H1 (cell line): Measurements from ENCODE around the gene HES7. TPM values are rescaled to one million over a fixed set of nuclear protein-coding genes. Genes with fewer than 3 reads are reported as not detected.
A peak's percentile ranks its signal among the peaks of the same experiment; 100 is the strongest.

Experiments used
- CBX8 ChIP-seq: fragments of 300-800, 300-1000 bp; sonication (generic); IDR thresholded peaks from 2 replicates; pipeline ENCODE4 v1.7.1; 2016; ENCODE audit warnings: low read depth, low read length, borderline replicate concordance
- CHD2 ChIP-seq: IDR thresholded peaks from 2 replicates; pipeline ENCODE4 v1.6.1; 2012; ENCODE audit warnings: low read length, improper control_type of control experiment
- EP300 ChIP-seq, 2 experiments: IDR thresholded peaks; 1 replicate in 1 of 2; 2 replicates in 1 of 2; pipeline ENCODE4 v1.6.1; 2011 to 2012; ENCODE audit warnings: low read depth in 2 of 2, low read length in 2 of 2, mild to moderate bottlenecking in 2 of 2, borderline replicate concordance in 1 of 2, inconsistent platforms in 1 of 2, moderate library complexity in 1 of 2
- GABPA ChIP-seq: IDR thresholded peaks from 2 replicates; pipeline ENCODE4 v1.6.1; 2011; ENCODE audit warnings: mild to moderate bottlenecking, low read length, moderate library complexity, borderline replicate concordance; ENCODE audit not compliant: insufficient read depth
- JUND ChIP-seq: IDR thresholded peaks from 2 replicates; pipeline ENCODE4 v1.6.1; 2011; ENCODE audit warnings: mild to moderate bottlenecking, improper control_type of control experiment, low read length
- KDM1A ChIP-seq: fragments of 200-600, 300-600 bp; sonication (generic); IDR thresholded peaks from 2 replicates; pipeline ENCODE4 v1.7.1; 2016; ENCODE audit warnings: mild to moderate bottlenecking, low read length, borderline replicate concordance
- NANOG ChIP-seq: IDR thresholded peaks from 2 replicates; pipeline ENCODE4 v1.6.1; 2011; ENCODE audit warnings: low read length, low read depth, mild to moderate bottlenecking, inconsistent platforms; ENCODE audit not compliant: insufficient read depth, poor library complexity, severe bottlenecking
- YY1 ChIP-seq: IDR thresholded peaks from 2 replicates; pipeline ENCODE4 v1.6.1; 2011; ENCODE audit warnings: low read depth, mild to moderate bottlenecking, low read length
- polyA plus RNA-seq, 7 experiments: library from polyadenylated mRNA; depleted of rRNA in 3 of 7; stranded (reverse) in 5 of 7; unstranded in 2 of 7; fragments of >200 nt in 5 of 7; fragments of 200-250 nt in 2 of 7; gene quantifications; 1 replicate in 5 of 7; 2 replicates in 1 of 7; 4 replicates in 1 of 7; pipeline versions ENCODE4 v1.2.1 to v1.2.3, GENCODE V29; 2011 to 2013; ENCODE audit warnings: missing spikeins in 2 of 7, mixed read lengths in 2 of 7
- total RNA-seq: library from RNA; stranded (reverse); fragmentation: NEBNext Ultra II Directional; extraction: Animal tissue kit (Norgen Biotek cat#: 25700); gene quantifications from 2 replicates; pipeline ENCODE4 v1.2.1, GENCODE V29; 2021

HES7 gene
- total and polyA plus RNA-seq, 2 of the 8 experiments (the other 6 are each of a cell fraction or from before 2014, with no cell fraction given): 0.20 to 0.32 TPM

DNA sequence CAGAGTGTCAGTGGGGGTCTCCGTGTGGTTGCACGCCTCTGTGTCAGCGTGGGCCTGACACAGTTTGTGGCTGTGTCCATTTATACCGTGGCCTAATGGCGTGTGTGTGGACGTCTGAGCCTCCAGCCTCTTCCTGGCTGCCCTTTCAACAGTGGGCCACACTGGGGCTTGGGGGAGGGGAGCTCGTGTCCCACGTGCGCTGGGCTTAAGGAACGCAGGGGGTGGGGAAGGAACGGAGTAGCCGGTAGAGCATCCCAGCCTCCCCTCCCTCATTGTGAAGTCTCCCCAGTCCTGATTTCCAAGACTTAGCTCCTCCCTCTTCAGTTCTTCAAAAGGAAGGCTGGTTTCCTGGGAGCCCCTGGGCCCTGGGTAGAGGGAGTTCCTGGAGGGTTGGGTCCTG, 9.5 kb upstream of the HES7 start (continued):
- no peak for TF ChIP-seq EP300 (IDR thresholded peaks at IDR 0.05; ENCODE audit: borderline replicate concordance in 1 of 2, low read depth in 2 of 2, low read length in 2 of 2)
- TF ChIP-seq YY1: no peak
- no peak for TF ChIP-seq GABPA
- peak; percentile 87 for TF ChIP-seq KDM1A
- TF ChIP-seq CHD2: no peak
- no peak for TF ChIP-seq CBX8
- no peak for TF ChIP-seq NANOG
- no peak for TF ChIP-seq JUND
